Trophoblast cell (in vitro differentiated cells and primary cell): Measurements from ENCODE around the gene SELENOO.

ENCODE experiments used
- DNase-seq, 2 donors: peaks; one replicate each; pipeline ENCODE4 v3.0.0-alpha.2; 2016
- H2AFZ ChIP-seq: 2 replicates; pipeline ENCODE4 v1.6.1; 2013; ENCODE audit warnings: low read length, moderate library complexity, mild to moderate bottlenecking; ENCODE audit not compliant: insufficient read depth, poor library complexity
- H2AK5ac ChIP-seq: 2 replicates; pipeline ENCODE4 v1.6.1; 2013; ENCODE audit warnings: mild to moderate bottlenecking, low read length
- H2BK120ac ChIP-seq: 2 replicates; pipeline ENCODE4 v1.6.1; 2013; ENCODE audit warnings: low read length, mild to moderate bottlenecking, moderate library complexity; ENCODE audit not compliant: insufficient read depth, poor library complexity
- H2BK12ac ChIP-seq: 2 replicates; pipeline ENCODE4 v1.6.1; 2013; ENCODE audit warnings: mild to moderate bottlenecking, low read length, moderate library complexity
- H2BK5ac ChIP-seq: 2 replicates; pipeline ENCODE4 v1.6.1; 2013; ENCODE audit warnings: low read length, low read depth, moderate library complexity, mild to moderate bottlenecking; ENCODE audit not compliant: poor library complexity
- H3K14ac ChIP-seq: 2 replicates; pipeline ENCODE4 v1.6.1; 2013; ENCODE audit warnings: mild to moderate bottlenecking, low read length
- H3K18ac ChIP-seq: 2 replicates; pipeline ENCODE4 v1.6.1; 2013; ENCODE audit warnings: mild to moderate bottlenecking, low read length
- H3K23ac ChIP-seq: 2 replicates; pipeline ENCODE4 v1.6.1; 2013; ENCODE audit warnings: low read length
- H3K27ac ChIP-seq: 2 replicates; pipeline ENCODE4 v1.5.1; 2013; ENCODE audit warnings: low read depth, mild to moderate bottlenecking, inconsistent platforms, low read length, moderate library complexity
- H3K27me3 ChIP-seq: 2 replicates; pipeline ENCODE4 v1.6.1; 2013; ENCODE audit warnings: inconsistent platforms, mild to moderate bottlenecking, low read length, moderate library complexity; ENCODE audit not compliant: insufficient read depth
- H3K36me3 ChIP-seq, 2 experiments: 1 replicate in 1 of 2; 2 replicates in 1 of 2; pipeline ENCODE4 v1.6.1; 2013; ENCODE audit warnings: low read length in 2 of 2, mild to moderate bottlenecking in 2 of 2, moderate library complexity in 1 of 2; ENCODE audit not compliant: insufficient read depth in 2 of 2, control insufficient read depth in 1 of 2
- H3K4ac ChIP-seq: 2 replicates; pipeline ENCODE4 v1.6.1; 2013; ENCODE audit warnings: low read depth, mild to moderate bottlenecking, low read length, moderate library complexity
- H3K4me1 ChIP-seq, 2 experiments: 1 replicate in 1 of 2; 2 replicates in 1 of 2; pipeline ENCODE4 v1.6.1; 2013; ENCODE audit warnings: low read length in 2 of 2, mild to moderate bottlenecking in 2 of 2, moderate library complexity in 1 of 2; ENCODE audit not compliant: insufficient read depth in 2 of 2, control insufficient read depth in 1 of 2
- H3K4me2 ChIP-seq: 2 replicates; pipeline ENCODE4 v1.6.1; 2013; ENCODE audit warnings: inconsistent platforms, mild to moderate bottlenecking, low read length, moderate library complexity
- H3K4me3 ChIP-seq: 2 replicates; pipeline ENCODE4 v1.5.1; 2013; ENCODE audit warnings: mild to moderate bottlenecking, low read depth, low read length, inconsistent platforms
- H3K79me1 ChIP-seq: one replicate; pipeline ENCODE4 v1.6.1; 2013; ENCODE audit warnings: low read length
- H3K79me2 ChIP-seq: 2 replicates; pipeline ENCODE4 v1.6.1; 2013; ENCODE audit warnings: low read length, mild to moderate bottlenecking; ENCODE audit not compliant: control insufficient read depth, insufficient read depth, poor library complexity
- H3K9ac ChIP-seq: 2 replicates; pipeline ENCODE4 v1.6.1; 2013; ENCODE audit warnings: mild to moderate bottlenecking, low read length
- H3K9me3 ChIP-seq: 2 replicates; pipeline ENCODE4 v1.6.1; 2013; ENCODE audit warnings: low read depth, mild to moderate bottlenecking, control low read depth, inconsistent platforms, low read length; ENCODE audit not compliant: insufficient read depth
- H4K12ac ChIP-seq: 2 replicates; pipeline ENCODE4 v1.6.1; 2013; ENCODE audit warnings: low read depth, mild to moderate bottlenecking, low read length, moderate library complexity
- H4K8ac ChIP-seq: 2 replicates; pipeline ENCODE4 v1.6.1; 2013; ENCODE audit warnings: low read depth, mild to moderate bottlenecking, low read length, moderate library complexity
- H4K91ac ChIP-seq: one replicate; pipeline ENCODE4 v1.6.1; 2013; ENCODE audit warnings: low read depth, mild to moderate bottlenecking, low read length, moderate library complexity
- WGBS: extraction: QIAGEN DNeasy Blood & Tissue Kit; methylation state at CpG from one replicate; pipeline ENCODE4 v1.1.7; 2013; ENCODE audit warnings: missing lambda C conversion rate; ENCODE audit not compliant: insufficient read length, insufficient coverage; ENCODE audit errors: extremely low coverage; 5-methylcytosine and 5-hydroxymethylcytosine counted together

The SELENOO gene

GRCh38 chr22:50248196-50249081 lies 47.6 kb downstream of the SELENOO start:
- Histone ChIP-seq H3K4ac (no peak overlapping the region), H3K9me3 (peaks cover 3% of the 10 kb centered on the region), H3K36me3 (peaks cover 26 to 29% of the 10 kb centered on the region in 2 experiments), H2AFZ (no peak overlapping the region), H3K4me2 (no peak overlapping the region), H3K4me1 (peaks cover 18 to 27% of the 10 kb centered on the region in 2 experiments), H3K79me2 (peaks cover 16% of the 10 kb centered on the region), H3K9ac (no peak overlapping the region), H3K27me3 (no peaks in the 10 kb centered on the region), H3K79me1 (peaks cover 14% of the 10 kb centered on the region), H4K12ac (no peak overlapping the region), H4K91ac (no peak overlapping the region), H2BK120ac (no peak overlapping the region), H3K27ac (no peak overlapping the region), H2BK12ac (no peak overlapping the region), H2BK5ac (no peak overlapping the region), H4K8ac (no peak overlapping the region), H3K4me3 (no peak overlapping the region), H2AK5ac (no peak overlapping the region), H3K14ac (no peak overlapping the region), H3K23ac (no peak overlapping the region), H3K18ac (no peak overlapping the region)
- DNase-seq, result no peak
- no CpG with 5 or more reads among the region's 29 CpGs for WGBS

- Histone ChIP-seq H3K9ac (no peak overlapping the region), H3K36me3 (peaks cover 26 to 29% of the 10 kb centered on the region in 2 experiments), H2AK5ac (no peak overlapping the region), H3K9me3 (peaks cover 3% of the 10 kb centered on the region), H4K91ac (no peak overlapping the region), H3K27ac (no peak overlapping the region), H3K14ac (no peak overlapping the region), H3K4ac (no peak overlapping the region), H3K4me1 (peaks cover 12 to 20% of the 10 kb centered on the region in 2 experiments), H3K4me3 (no peak overlapping the region), H2BK120ac (no peak overlapping the region), H4K8ac (no peak overlapping the region), H3K4me2 (no peak overlapping the region), H3K27me3 (no peaks in the 10 kb centered on the region), H4K12ac (no peak overlapping the region), H2BK5ac (no peak overlapping the region), H2BK12ac (no peak overlapping the region), H3K23ac (no peak overlapping the region), H3K79me1 (peaks cover 12% of the 10 kb centered on the region), H3K79me2 (peaks cover 8% of the 10 kb centered on the region), H2AFZ (no peak overlapping the region), H3K18ac (no peak overlapping the region)
- DNase-seq, result no peak
- no CpG with 5 or more reads among the region's 32 CpGs for WGBS
These were observed 48.8 kb downstream of the SELENOO start for GRCh38 chr22:50249341-50250248.

- H4K91ac ChIP-seq, result no peak overlapping the region
- peaks cover 5% of the 10 kb centered on the region for H3K79me2 ChIP-seq
- no peaks in the 10 kb centered on the region for H3K27me3 ChIP-seq
- H4K12ac ChIP-seq, result no peak overlapping the region
- no peak overlapping the region for H3K4me3 ChIP-seq
- peaks cover 26 to 29% of the 10 kb centered on the region in 2 experiments for H3K36me3 ChIP-seq
- no peak overlapping the region for H3K14ac ChIP-seq
- H3K9ac ChIP-seq, result no peak overlapping the region
- H3K9me3 ChIP-seq, result peaks cover 3% of the 10 kb centered on the region
- H2BK120ac ChIP-seq, result no peak overlapping the region
- H2AK5ac ChIP-seq, result no peak overlapping the region
- peak overlapping the region; percentile 88 for H3K4me2 ChIP-seq
- H4K8ac ChIP-seq, result no peak overlapping the region
- H2AFZ ChIP-seq, result no peak overlapping the region
- no peak overlapping the region for H2BK12ac ChIP-seq
- peaks cover 9% of the 10 kb centered on the region for H3K79me1 ChIP-seq
- no peak overlapping the region for H3K23ac ChIP-seq
- H3K27ac ChIP-seq, result no peak overlapping the region
- H3K4ac ChIP-seq, result no peak overlapping the region
- DNase-seq, result no peak
- H3K18ac ChIP-seq, result no peak overlapping the region
- no CpG with 5 or more reads among the region's 11 CpGs for WGBS
- H3K4me1 ChIP-seq, result peaks cover 12 to 20% of the 10 kb centered on the region in 2 experiments
- H2BK5ac ChIP-seq, result no peak overlapping the region
These were observed 49.4 kb downstream of the SELENOO start for GRCh38 chr22:50250249-50250554.

- Histone ChIP-seq H3K14ac (peak within 1 kb of the TSS; percentile 91), H2BK5ac (peak within 1 kb of the TSS; percentile 32)
These were observed 50.0 kb downstream of the SELENOO start, which contains the start of gene HDAC10 for GRCh38 chr22:50250555-50251476. HDAC10 (minus strand) TSS chr22:50251265; CDS start chr22:50251032, 233 bp downstream.

More at GRCh38 chr22:50250555-50251476, 50.0 kb downstream of the SELENOO start, which contains the start of gene HDAC10:
- H3K27ac ChIP-seq, result peak within 1 kb of the TSS; percentile 50
- H2BK12ac ChIP-seq, result peak within 1 kb of the TSS; percentile 19
- peak within 1 kb of the TSS; percentile 83 for H2AFZ ChIP-seq
- H3K36me3 ChIP-seq, result peaks cover 23 to 28% of the 10 kb centered on the region in 2 experiments
- DNase-seq, result peak; percentile 74 to 86
- H2BK120ac ChIP-seq, result peak within 1 kb of the TSS; percentile 50
- peak within 1 kb of the TSS; percentile 87 for H3K18ac ChIP-seq
- peak within 1 kb of the TSS; percentile 66 for H3K4ac ChIP-seq
- H3K9ac ChIP-seq, result peak within 1 kb of the TSS; percentile 57
- peak within 1 kb of the TSS; percentile 84 for H2AK5ac ChIP-seq
- H4K12ac ChIP-seq, result peak within 1 kb of the TSS; percentile 87
- H4K8ac ChIP-seq, result peak within 1 kb of the TSS; percentile 94
- H3K23ac ChIP-seq, result no peak within 1 kb of the TSS
- peaks cover 5% of the 10 kb centered on the region for H3K79me2 ChIP-seq
- H3K4me1 ChIP-seq, result peaks cover 8 to 15% of the 10 kb centered on the region in 2 experiments
- no CpG with 5 or more reads among the region's 81 CpGs for WGBS
- H3K4me3 ChIP-seq, result peak within 1 kb of the TSS; percentile 83
- peak within 1 kb of the TSS; percentile 88 for H3K4me2 ChIP-seq
- H3K9me3 ChIP-seq, result peaks cover 3% of the 10 kb centered on the region
- peaks cover 7% of the 10 kb centered on the region for H3K79me1 ChIP-seq
- H4K91ac ChIP-seq, result peak within 1 kb of the TSS; percentile 85
- no peaks in the 10 kb centered on the region for H3K27me3 ChIP-seq
